ENCODE data around the gene PTGER2.
A peak's percentile ranks its signal among the peaks of the same experiment; 100 is the strongest.

Gene PTGER2

DNA sequence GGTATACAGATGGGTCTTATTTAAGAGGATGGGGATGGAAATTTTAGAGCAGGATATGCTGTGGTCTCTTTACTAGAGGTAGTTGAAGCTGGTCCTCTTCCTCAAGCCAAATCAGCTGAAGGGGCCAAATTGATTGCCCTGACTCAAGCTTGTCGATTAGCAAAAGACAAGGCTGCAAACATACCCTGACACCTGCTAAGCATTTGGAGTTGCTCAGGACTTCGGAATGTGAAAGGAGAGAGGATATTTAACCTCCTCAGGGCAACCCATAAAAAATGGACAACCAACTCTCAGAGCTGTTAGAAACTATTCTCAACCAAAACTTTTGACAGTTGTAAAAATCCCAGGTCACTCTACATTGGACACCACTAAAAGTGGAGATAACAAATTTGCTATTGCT, 31.0 kb upstream of the PTGER2 start:
- no peak for DNase-seq (ENCODE audit: low read depth)
- no peak overlapping the region for H3K4me3 ChIP-seq (ENCODE audit: control insufficient read depth, low read depth, low read length)
- TF ChIP-seq, protein P1, sequence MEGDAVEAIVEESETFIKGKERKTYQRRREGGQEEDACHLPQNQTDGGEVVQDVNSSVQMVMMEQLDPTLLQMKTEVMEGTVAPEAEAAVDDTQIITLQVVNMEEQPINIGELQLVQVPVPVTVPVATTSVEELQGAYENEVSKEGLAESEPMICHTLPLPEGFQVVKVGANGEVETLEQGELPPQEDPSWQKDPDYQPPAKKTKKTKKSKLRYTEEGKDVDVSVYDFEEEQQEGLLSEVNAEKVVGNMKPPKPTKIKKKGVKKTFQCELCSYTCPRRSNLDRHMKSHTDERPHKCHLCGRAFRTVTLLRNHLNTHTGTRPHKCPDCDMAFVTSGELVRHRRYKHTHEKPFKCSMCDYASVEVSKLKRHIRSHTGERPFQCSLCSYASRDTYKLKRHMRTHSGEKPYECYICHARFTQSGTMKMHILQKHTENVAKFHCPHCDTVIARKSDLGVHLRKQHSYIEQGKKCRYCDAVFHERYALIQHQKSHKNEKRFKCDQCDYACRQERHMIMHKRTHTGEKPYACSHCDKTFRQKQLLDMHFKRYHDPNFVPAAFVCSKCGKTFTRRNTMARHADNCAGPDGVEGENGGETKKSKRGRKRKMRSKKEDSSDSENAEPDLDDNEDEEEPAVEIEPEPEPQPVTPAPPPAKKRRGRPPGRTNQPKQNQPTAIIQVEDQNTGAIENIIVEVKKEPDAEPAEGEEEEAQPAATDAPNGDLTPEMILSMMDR (conservative IDR thresholded peaks at IDR 0.05; ENCODE audit: control insufficient read depth, insufficient read depth, low read depth, low read length), result no peak

DNA sequence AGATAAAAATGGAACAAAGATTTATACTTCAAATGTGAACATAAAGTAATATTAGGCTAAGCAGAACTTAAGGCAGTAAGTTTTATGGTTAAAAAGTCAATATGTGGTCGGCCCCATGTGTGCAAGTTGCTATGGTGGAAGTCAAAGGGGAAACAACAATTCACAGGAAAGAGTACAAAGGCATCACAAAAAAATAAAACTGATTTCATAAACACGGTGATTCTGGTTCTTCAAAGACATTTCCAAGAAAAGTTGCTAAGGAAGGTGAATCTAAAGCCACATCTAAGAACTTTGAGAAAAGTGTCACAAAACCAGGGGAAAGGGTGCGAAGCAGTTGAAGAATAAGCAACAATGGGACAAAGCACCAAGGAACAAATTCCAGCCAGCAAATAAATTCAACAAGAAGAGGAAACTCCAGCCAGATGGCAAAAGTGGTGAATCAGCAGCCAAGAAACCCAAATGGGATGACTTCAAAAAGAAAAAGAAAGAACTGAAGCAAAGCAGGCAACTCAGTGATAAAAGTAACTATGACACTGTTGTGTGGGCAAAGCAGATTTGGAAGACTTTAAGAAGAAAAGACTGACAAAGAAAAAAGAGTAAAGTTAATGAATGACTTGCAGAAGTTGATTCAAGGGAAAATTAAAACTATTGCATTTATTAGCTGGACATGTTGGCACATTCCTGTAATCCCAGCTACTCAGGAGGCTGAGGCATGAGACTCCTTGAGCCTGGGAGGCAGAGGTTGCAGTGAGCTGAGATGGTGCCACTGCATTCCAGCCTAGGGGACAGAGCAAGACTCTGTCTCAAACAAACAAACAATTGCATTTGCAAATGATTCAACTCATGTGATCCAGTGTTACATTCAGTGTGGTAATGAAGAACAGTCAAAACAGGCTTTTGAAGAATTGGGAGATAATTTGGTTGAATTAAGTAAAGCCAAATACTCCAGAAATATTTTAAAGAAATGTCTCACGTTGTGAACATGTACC, 27.2 kb upstream of the PTGER2 start:
- peak; percentile 30 for DNase-seq (ENCODE audit: low read depth)
- no peak overlapping the region for H3K4me3 ChIP-seq (ENCODE audit: control insufficient read depth, low read depth, low read length)
- TF ChIP-seq, protein P1 (conservative IDR thresholded peaks at IDR 0.05; ENCODE audit: control insufficient read depth, insufficient read depth, low read depth, low read length), result no peak

DNA sequence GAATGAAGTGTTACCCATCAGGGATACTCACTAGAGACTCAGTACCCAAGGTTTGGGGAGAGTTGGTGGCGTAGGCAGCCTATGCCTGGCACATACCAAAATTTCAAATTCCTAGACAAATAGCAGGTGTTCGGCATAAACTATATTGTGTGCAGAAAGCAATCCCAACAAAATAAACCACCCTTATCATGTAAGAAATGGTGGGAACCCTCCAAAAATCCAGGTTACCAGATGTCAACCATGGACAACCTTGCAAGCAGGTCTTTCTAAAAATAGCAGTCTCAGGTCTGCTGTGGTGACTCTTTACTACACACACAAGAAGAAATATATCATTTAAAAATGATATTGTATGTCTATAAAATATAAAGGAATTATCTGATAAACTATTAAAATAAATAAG, 17.7 kb upstream of the PTGER2 start:
- H3K4me3 ChIP-seq (ENCODE audit: control insufficient read depth, low read depth, low read length), result no peak overlapping the region
- TF ChIP-seq, protein P1 (conservative IDR thresholded peaks at IDR 0.05; ENCODE audit: control insufficient read depth, insufficient read depth, low read depth, low read length), result no peak
- DNase-seq (ENCODE audit: low read depth), result no peak

DNA sequence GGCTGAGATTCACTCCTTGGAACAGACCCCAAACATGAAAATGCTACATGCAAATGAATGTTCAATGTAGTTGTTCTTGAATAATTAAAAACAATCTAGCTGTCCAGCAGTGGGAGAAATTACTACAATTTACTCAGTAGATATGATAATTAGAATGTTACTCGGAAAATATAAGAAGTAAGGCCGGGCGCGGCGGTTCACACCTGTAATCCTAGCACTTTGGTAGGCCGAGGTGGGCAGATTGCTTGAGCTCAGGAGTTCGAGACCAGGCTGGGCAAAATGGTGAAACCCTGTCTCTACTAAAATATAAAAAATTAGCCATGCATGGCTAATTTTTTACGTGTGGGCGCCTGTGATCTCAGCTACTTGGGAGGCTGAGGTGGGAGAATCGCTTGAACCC, 15.3 kb upstream of the PTGER2 start:
- H3K4me3 ChIP-seq (ENCODE audit: control insufficient read depth, low read depth, low read length), result no peak overlapping the region
- no peak for DNase-seq (ENCODE audit: low read depth)
- TF ChIP-seq, protein P1 (conservative IDR thresholded peaks at IDR 0.05; ENCODE audit: control insufficient read depth, insufficient read depth, low read depth, low read length), result no peak

DNA sequence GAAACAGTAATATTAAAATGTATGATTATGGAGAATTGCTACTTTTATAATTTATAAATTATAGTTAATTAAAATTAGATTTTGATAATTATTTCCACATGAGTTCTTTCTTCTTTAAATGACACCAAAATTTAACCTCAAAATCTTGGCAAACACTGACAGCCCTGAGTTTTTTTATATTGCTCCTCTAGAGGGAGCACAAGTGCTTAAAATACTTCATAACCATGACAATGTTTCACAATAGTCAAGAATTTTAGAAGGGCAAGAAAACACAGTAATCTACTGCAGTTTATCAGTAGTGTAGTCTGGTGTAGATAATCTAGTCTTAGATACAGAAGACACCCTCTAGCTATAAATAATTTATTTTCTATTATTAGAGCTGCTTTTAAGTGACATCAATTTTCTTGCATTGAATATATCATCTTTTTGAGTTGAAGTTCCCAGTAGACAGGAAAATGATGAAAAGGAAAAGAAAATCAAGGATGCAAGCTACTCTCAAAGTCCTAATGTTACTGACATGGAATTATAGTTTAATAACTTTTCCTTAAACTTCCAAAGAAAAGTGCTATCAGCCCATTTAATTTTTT, 14.3 kb upstream of the PTGER2 start:
- DNase-seq (ENCODE audit: low read depth), result peak; percentile 72
- TF ChIP-seq, protein P1 (conservative IDR thresholded peaks at IDR 0.05; ENCODE audit: control insufficient read depth, insufficient read depth, low read depth, low read length), result peak; percentile 62
- no peak overlapping the region for H3K4me3 ChIP-seq (ENCODE audit: control insufficient read depth, low read depth, low read length)

DNA sequence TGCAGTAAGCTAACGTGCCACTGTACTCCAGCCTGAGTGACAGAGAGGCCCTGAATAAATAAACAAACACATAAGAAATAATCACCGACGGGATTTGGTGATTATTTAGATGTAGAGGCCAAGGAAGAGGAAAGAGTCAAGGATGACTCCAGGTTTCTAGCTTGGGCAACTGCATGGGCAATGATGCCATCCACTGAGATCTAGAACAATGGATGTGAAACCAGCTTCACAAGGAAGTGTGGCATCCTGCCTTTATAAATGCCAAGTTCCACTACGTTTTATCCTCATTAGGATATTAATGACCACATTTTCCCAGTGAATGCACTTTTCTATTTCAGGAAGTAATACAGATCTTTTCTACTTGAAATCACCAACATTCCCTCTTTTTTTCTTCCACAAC, 10.9 kb upstream of the PTGER2 start:
- H3K4me3 ChIP-seq (ENCODE audit: control insufficient read depth, low read depth, low read length), result no peak overlapping the region
- TF ChIP-seq, protein P1 (conservative IDR thresholded peaks at IDR 0.05; ENCODE audit: control insufficient read depth, insufficient read depth, low read depth, low read length), result no peak
- DNase-seq (ENCODE audit: low read depth), result no peak

All from fibroblast of mammary gland (primary cell).